ENCODE results near the gene NUP214.

The NUP214 gene

DNA sequence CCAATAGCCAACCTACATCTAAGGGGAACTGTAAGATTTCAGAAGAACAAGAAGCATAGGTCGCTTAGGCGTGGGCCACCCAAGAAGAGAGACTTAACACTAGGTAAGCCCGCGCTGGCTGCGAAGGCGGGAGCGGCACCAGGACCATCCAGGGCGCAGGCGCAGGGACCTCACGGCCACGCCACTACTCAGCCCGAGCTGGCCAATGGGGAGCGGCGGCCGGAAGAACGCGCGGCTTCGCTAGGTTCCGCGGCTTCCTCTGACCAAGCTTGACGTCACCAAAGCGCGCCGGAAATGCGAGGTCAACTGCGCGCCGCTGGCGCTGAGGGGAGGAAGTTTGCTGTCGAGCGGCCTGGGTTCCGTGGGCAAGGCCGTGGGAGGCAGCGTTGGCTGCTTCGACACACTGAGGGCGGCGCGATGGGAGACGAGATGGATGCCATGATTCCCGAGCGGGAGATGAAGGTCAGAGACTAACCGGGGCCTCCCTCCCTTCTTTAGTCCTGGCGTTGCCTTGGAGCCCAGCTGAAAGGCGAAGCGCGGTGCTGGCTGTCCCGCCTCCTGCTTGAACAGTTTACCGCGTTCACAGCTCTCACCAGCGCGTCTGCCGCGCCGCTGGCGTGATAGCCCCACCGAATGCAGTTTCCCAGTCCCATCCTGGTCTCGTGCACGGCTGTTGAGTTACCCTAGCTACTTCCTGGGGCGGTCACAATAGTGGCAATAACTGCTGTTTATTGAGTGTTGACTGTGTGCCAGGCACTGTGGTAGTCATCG lies at the start of gene NUP214:
Gene NUP214 (plus strand): TSS at position 299 of the 771 bp plus-strand sequence. CDS start 119 bp downstream, at position 418.
- peak; percentile 93 for DNase-seq

DNA sequence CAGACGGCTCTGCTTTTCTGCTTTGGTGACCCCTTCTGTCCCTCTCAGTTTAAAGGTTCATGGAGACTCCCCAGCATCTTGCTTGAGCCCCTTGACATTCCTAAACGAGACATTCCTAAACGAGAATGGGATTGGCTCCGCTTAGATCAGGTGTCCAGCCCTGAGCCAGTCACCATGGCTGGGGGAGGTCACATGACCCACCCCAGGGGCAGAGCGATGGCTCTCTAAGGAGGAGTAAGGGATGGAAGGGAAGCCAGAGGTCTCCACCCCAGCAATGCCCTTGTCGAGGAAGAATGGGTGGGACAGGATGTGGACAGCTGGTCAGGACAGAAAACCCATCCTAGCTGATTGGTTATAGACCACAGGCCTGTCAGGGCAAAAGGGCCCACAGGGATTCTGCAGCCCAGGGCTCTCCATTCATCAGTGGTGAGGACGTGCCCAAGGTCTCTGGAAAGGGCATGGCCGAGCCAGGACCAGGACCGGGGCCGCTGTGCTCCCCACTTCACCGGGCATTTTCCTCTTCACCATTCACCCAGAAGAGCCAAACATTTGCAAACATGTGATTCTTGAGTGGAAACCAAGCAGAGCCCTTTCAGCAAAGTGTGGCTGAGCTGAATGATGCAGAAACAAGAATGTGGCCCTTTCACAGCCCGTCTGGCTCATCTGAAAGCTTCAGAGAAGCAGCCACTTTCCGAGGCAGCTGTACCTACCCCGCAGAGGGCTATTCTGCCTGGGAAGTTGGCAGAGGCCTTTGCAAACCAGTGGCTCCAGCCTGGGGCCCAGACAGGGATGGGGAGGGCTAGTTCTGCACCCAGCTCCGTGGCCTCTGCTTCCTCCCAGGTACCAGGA lies 48.8 kb upstream of the NUP214 start:
- DNase-seq: no peak

DNA sequence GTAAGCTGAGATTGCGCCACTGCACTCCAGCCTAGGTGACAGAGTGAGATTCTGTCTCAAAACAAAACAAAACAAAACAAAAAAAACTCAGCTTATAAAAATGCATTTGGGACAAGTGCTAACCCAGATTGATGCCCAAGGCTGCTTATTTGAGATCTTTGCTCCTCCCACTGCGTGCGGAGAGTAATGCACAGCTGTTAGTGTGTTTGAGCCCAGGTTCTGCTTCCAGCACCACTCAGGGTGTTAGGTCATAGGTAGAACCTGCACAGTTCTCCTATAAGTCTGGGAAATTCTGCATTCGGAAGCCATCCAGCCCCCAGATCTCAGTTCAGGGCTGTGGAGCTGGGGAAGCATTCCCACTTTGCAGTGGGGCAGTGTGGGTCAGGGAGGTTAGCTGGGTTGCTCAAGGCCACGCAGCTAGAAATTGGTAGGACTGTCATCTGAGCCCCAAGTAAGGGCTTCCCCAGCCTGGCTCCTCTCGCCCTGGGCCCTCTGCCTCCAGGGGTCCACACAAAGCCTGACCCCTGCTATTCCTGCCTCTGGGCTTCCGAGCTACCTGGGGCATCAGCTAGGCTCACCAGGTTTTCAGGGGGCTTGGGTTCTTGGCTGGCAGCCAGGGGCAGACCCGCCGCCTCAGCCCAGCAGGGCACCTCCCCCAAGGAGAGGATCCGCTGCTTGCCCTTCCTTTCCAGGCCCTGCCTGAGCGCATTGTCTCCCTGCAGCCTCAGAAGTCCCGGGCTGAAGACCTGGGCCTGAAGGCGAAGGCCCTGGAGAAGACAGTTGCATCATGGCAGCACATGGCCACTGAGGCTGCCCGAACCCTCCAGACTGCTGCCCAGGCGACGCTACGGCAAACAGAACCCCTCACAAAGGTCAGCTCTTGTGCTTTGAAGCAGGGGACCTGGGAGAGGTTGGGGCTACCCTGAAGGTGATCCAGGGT lies 46.7 kb upstream of the NUP214 start:
- DNase-seq: no peak

DNA sequence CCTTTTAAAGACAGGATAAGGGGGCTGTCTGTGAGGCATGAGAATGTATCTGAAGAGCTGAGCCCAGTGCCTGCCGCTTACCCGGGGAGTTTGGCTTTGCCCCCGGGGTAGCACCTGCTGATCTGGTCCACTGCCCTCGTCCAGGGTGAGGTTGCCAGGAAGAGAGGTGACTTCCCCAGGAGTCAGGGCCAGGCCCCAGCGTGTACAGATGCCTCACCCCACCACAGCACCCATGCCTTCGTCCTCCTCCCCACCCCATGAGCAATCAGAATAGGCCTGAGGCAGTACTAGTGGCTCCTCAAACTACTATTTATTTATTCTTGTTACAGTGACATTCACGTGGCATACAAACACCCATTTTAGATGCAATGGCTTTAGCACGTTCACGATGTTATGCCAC lies 44.8 kb upstream of the NUP214 start:
- peak; percentile 7 for DNase-seq

DNA sequence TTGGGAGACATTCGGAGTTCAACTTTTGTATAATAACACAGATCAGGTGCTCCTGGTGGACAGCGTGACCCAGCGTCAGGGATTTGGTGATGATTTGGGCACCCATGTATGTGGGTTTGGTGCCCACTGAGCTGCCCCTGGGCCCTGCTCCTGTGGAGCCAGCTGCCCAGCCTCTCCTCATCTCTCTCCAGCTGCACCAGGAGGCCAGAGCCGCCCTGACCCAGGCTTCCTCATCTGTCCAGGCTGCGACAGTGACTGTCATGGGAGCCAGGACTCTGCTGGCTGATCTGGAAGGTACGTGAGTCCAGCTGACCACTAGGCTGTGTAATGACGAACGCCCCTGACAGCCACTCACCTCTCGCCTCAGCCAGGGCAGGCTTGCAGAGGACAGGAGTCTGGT lies 43.5 kb upstream of the NUP214 start:
- no peak for DNase-seq

DNA sequence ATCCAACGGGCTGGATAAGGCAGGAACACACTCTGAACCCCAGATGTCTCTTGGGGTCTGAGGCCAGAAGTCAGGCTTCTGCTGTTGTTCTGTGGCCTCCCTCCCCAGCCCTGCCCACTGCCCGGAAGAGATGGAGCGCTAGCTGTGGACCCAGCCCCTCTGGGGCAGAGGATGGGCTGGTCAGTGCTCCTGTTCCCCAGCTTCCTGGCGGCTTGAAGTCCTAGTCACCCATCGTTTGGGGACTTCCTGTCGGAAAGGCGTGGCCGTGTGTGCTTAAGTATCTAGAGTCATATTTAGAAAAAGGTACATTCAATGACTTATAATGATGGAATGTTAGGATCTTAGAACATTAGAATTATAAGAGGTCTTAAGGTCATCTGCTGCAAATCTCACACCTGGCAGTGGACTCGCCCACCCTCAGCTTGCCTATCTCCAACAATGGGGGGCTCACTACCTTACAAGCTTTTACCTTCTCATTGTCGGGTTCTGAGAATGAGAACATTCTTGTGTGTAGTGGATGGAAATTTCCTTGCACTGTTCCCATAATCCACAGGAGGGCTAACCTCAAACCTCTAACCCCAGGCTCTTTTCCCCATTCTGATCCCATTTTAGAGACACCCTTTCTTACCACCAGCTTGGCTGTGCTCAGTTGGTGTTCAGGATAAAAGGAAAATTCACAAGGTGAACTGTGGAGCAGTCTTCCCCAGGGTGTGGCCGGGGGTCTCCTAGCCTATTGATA lies 42.4 kb upstream of the NUP214 start:
- no peak for DNase-seq

DNA sequence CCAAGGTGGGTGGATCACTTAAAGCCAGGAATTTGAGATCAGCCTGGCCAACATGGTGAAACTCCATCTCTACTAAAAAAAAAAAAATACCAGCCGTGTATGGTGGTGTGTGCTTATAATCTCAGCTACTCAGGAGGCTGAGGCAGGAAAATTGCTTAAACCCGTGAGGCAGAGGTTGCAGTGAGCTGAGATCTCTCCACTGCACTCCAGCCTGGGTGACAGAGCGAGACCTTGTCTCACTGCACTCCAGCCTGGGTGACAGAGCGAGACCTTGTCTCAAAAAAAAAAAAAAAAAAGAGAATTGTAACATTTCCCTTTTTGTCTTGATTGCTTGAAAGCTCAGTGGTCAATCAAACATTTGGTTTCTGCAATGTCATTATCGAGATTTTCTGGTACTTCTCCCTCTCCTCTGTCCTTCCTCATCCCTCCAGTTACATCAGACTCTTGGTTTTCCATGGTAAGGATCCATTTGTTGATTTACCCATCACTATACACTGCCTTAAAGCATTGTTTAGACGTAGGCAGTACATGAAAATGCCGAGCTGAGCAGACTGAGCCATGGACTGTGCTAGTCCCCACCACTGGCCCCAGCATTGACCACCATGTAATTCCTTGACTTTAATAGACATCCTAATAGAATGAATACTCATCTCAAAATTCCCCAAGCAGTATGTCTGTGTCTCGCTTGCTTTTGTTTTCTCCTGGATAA lies 40.6 kb upstream of the NUP214 start:
- DNase-seq: no peak

DNA sequence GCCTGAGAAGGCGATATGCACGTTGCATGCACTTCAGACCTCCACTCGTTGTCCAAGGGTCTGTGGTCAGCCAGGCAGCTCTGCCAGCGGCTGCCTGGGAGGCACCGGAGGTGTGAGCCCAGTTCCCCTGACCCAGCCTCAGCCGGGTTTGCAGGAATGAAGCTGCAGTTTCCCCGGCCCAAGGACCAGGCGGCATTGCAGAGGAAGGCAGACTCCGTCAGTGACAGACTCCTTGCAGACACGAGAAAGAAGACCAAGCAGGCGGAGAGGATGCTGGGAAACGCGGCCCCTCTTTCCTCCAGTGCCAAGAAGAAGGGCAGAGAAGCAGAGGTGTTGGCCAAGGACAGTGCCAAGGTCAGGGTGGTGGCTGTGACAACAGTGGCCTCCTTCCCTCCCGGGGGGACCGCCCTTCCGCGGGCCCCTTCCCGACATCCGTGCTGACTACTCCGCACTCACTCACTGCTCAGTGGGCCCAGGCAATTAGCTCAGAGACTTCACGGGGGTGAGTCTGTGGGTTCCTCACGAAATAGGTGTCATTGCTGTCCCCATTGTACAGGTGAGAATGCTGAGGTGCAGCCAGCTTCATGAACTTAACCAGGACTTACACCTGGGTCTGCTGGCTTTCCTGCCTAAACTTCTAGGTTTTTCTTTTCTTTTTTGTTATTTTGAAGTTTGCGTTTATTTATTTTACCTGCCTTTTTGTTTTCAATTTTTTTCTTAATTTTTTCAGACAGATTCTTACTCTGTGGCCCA lies 39.8 kb upstream of the NUP214 start:
- DNase-seq: no peak

DNA sequence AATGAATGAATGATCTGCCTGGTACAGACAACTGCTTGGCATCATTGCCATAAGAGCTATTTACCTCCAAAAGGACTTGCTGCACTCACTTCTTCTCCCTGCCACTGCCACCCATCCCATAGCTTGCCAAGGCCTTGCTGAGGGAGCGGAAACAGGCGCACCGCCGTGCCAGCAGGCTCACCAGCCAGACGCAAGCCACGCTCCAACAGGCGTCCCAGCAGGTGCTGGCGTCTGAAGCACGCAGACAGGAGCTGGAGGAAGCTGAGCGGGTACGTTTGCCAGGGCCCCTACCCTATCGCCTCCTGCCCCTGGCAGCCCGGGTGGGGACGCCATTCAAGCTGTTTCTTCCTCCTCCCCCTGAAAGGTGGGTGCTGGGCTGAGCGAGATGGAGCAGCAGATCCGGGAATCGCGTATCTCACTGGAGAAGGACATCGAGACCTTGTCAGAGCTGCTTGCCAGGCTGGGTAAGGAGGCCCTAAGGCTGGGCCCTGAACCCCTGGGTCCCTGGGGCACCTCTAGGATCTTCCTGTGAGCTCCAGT lies 38.0 kb upstream of the NUP214 start:
- peak; percentile 61 for DNase-seq

DNA sequence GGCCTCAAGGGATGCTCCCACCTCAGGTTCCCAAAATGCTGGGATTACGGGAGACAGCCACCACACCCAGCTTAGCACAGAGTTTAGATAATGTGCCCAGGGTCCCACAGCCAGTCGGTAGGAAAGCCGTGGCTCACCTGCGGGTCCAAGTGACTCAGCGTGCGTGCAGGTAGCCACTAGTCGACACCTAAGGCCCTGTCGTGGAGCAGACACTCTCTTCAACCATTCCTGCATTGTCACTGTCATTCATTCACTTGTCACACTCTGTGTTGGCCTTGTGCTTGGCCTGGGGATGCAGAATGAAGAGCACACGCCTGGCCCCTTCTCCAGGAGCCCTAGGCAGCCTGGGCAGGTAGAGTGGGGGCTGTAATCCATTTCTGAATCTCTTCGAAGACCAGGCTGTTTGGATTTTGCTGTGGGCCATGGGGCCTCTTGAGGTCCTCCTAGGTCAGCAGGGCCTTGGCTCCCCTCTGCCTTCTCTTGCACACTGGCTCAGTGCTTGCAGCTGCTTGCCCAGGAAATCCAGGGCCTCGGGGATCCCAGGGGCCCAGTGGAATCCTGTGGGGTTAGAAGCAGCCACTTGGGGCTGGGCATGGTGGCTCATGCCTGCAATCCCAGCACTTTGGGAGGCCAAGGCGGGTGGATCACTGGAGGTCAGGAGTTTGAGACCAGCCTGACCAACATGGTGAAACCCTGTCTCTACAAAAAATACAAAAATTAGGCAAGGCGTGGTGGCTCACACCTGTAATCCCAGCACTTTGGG lies 35.2 kb upstream of the NUP214 start:
- DNase-seq: no peak

DNA sequence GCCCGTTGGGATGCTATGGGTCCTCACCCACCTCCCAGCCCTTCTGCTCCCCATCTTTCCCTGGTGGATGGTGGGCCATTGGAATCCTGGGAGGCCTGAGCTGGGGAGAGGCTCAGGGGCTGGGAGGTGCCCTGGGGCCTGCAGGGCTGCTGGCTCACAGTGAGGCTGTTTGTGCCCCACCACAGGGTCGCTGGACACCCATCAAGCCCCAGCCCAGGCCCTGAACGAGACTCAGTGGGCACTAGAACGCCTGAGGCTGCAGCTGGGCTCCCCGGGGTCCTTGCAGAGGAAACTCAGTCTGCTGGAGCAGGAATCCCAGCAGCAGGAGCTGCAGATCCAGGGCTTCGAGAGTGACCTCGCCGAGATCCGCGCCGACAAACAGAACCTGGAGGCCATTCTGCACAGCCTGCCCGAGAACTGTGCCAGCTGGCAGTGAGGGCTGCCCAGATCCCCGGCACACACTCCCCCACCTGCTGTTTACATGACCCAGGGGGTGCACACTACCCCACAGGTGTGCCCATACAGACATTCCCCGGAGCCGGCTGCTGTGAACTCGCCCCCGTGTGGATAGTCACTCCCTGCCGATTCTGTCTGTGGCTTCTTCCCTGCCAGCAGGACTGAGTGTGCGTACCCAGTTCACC lies 33.9 kb upstream of the NUP214 start:
- no peak for DNase-seq

DNA sequence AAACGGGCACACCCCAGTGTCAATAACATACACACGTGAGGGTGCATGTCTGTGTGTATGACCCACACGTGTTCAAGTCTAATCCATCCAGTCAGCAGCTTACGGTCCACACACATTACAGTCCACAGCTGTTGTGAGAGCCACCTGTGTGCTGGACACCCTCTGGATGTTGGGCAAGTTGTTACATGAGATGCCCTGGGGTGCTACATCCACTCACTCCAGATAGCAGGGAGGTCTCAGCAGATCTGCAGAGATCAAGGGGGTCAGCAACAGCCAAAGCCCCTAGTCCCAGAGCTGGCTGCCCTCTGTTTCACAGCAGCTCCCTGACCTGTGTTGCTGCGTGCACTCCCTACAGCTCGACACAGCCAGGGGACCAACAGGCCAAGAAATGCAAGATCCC lies 33.4 kb upstream of the NUP214 start:
- no peak for DNase-seq

DNA sequence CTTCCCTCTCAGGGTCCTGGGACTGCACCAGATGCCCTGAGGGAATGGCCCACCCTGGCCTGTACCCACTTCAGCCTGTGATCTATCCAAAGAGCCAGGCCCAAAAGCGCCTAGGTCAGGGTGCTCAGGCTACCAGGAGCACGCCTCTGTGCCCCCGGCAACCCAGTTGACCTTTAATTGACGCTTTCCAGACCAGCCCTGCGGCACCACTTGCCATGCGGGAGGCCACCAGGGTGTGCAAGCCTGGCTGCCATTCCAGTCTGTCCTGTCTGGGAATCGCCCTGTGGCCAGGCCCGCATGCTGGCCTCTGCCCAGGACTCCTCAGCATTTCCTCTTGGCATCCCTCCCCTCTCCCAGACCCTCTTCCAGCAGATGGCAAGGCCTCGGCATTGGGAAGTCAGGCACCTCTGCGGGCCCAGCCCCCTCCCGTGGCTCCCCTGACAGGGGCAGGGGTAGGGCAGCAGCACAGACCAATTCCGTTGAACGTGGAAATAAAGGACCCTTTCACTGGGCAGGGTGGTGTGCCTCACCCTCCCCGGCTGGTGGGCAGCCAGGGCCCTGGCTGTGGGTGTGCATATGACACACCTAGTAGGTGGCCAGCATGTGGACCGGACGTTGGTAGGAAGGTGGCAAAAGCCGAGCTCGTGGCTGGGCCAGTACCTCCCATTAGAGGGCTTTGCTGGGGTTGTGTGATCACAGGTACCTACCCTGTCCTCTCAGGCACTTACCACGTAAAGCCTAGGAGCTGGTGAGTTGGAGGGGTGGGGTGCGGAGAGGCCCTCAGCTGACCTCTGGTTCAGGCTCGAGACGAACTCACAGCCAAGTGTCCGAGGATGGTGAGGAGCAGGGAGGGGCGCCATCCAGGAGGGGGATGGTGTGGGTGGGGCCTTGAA lies 32.6 kb upstream of the NUP214 start:
- DNase-seq: no peak

DNA sequence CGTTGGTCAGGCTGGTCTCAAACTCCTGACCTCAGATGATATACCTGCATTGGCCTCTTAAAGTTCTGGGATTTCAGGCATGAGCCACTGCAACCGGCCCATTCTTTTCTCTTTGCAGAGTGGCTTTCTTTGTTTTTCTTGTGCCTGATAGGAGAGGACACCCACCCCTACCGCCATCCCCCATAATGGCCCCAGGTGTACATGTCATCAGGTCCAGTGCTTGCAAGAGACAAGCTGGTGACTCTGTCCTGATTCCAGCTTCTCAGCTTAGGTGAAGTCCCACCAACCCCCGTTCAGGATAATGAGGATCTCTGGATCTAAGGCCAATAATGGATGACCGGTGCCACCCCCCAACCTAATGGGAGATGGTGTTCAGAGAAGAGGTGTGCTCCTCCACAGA lies 31.4 kb upstream of the NUP214 start:
- DNase-seq: no peak

DNA sequence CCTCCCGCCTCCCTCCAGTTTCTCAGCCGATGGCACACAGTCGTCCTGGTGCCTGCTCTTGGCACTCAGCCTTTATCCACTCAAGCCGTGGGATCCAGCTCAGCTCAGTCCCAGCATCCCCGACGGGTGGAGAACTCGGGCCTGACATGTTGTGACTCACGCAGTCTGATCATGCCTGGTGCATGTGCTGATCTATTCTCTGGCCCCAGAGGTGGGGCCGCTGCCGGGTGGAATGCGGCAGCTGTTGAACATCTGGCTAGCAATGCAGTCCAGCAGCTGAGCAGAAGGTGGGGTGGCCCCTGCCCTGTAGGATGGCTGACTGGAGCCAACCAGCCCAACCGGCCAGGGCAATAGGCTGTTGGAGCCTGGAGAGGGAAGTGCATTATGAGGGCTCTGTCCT lies 30.8 kb upstream of the NUP214 start:
- DNase-seq: no peak

DNA sequence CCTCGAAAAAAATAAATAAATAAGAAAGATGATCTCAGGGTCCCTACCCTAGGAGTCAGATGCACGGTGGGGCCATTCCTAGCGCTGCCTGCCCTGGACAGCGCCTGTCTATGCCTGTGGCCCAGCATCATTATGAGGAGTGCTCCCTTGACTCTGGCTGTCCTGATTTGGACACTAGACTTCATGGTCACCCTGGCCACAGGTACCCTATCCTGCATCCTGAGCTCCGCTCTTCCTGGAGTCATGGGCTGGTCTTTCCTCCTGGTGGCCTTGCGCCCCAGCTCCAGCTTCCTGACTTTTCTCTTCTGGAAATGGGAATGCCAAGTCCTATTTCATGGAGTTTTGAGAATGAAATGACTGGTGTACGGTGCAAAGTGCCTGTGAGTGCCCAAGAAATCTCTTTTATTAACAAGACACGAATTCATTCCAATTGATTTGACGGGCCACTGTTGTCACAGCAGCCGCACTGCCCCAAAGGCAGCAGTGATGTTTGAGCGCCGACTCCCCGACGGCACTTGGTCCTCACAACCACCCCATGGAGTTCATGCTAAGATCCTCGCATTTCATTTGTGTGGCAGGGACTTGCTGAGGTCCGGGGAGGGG lies 29.6 kb upstream of the NUP214 start:
- peak; percentile 52 for DNase-seq

DNA sequence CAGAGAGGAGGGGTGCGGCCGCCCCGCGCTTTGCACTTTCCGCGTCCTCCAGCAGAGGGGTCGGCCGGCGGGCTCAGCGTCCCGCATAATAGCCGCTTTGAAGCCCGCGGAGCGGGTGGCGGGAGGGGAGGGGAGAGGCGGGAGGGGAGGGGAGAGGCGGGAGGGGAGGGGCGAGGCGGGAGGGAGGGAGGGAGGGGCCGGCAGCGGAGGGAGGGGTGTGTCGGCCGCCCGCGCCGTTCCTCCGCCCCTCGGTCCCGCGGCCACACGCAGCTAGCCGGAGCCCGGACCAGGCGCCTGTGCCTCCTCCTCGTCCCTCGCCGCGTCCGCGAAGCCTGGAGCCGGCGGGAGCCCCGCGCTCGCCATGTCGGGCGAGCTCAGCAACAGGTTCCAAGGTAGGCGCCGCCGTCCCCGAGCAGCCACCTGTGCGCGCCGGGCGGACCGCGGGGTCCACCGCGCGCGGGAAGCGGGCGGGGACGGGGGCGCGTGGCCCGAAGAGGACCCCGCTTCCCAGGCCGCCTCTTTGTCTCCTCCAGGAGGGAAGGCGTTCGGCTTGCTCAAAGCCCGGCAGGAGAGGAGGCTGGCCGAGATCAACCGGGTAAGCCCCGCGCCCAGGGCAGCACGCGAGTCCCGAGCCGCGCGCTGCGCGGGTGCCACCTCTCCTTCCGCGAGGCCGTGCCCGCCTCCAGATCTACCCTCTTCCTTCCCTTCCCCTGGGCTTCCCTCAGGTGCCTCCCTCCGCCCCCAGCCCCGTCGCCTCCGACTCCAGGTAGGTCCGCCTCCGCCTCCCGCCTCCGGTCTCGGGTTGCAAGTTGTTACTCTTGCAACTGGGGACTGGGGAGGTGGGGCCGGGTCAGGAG lies 28.9 kb upstream of the NUP214 start, which contains the start of gene AIF1L:
Gene AIF1L (plus strand): TSS at position 263 of the 857 bp plus-strand sequence. CDS start 99 bp downstream, at position 362.
- DNase-seq: peak; percentile 55

Data from DMS79 (cell line).